ACHN (cell line): ENCODE measurements around the gene TMEM35B.
"Not testable (repeated sequence)": the region's sequence is repeated elsewhere in the genome, so short reads cannot be mapped to it uniquely, and the experiment has no call there.

Experiments used
- DNase-seq: peaks from one replicate; pipeline ENCODE4 v3.0.0-alpha.2; 2015
- in situ Hi-C: cut with HindIII; loops from 2 replicates; pipeline ENCODE4 v1.10.0; 2017; ENCODE audit warnings: low sequenced_read_pairs, low pct_ligation_motif_present, low pct_unique_long_range_greater_than_20kb

Gene TMEM35B

GRCh38 chr1:34977858-34978257 lies 7.3 kb downstream of the TMEM35B start:
- DNase-seq = no peak
- in situ Hi-C loops = no loop called here

- DNase-seq = no peak
- in situ Hi-C loops = no loop called here
Measured at GRCh38 chr1:34977210-34977471, 8.0 kb downstream of the TMEM35B start.

GRCh38 chr1:34976384-34977209 lies 8.6 kb downstream of the TMEM35B start:
- in situ Hi-C loops = no loop called here

DNA sequence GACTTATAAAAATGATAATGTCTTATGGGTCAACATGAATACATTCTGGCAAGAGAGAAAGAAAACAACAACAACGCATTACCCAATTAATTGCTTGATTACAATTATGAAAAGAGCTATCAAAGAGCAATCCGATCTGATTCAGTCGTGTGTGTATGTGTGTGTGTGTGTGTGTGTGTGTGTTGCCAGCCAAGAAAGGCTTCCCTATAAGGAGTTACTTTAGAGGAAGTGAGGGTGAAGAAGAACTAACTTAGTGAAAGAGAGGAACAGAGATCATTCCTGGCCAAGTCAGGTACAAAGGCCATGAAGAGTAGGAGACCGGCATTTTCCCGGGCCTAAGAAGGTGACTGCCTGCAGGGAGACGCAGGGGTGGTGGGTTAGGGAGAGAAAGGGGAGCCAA lies 9.4 kb downstream of the TMEM35B start:
- no peak for DNase-seq
- in situ Hi-C loops = no loop called here

More at GRCh38 chr1:34976384-34977209, 8.6 kb downstream of the TMEM35B start:
- no peak for DNase-seq

DNA sequence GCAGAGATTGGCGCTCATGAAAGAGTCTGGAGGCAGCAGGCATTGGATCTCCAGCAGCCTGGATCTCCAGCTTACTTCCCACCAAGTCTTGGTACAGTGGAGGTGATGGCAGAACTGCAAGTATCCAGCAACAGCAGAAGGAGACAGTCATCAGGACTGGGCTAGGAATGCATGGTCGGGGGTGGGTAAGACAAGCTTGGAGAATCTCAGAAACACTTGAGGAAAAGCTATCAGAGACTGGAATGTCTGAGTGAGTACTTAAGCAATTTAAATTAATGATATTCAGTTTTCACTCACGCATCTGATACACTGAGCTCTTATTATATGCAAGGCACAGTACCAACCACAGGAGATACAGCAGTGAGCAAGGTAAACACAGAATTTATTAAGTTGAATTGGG lies 9.8 kb downstream of the TMEM35B start:
- in situ Hi-C loops = no loop called here
- no peak for DNase-seq

DNA sequence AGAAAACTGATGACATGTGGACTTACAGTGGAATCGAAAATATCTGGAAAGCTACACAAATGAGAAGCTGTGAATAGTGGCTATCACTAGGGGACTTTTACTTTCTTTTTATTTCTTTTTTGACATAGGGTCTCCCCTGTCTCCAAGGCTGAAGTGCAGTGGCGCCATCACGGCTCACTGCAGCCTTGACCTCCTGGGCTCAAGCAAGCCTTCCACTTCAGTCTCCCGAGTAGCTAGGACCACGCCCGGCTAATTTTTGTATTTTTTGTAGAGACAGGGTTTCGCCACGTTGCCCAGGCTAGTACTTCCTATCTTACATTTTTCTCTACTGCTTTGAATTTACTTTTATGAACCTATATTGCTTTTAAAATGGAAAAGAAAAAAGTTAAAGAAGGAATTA lies 10.5 kb downstream of the TMEM35B start:
- in situ Hi-C loops = no loop called here
- DNase-seq = no peak

DNA sequence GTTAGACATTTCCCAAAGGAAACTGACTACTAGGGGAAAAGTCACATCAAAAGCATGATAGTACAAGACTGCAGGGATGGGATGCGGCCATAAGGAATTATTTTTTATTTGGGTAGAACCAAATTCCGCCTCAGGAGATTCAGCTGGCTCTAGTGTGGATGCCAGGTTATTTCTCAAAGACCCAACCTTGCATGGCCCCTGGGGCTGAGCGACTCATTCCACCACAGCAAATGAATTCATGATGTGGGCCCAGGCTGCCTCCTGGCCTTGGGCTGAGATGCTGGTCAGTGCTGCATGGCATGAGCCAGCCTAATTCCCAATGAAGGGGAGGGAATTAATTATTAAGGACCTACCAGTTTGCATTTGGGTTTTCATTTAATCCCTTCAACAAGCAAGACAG lies 11.8 kb downstream of the TMEM35B start:
- in situ Hi-C loops = no loop called here
- DNase-seq = no peak

GRCh38 chr1:34970829-34971228 lies 14.3 kb downstream of the TMEM35B start:
- in situ Hi-C loops = no loop called here
- no peak for DNase-seq

GRCh38 chr1:34970220-34970735 lies 14.9 kb downstream of the TMEM35B start:
- in situ Hi-C loops = no loop called here
- no peak for DNase-seq

- DNase-seq, in situ Hi-C loops: not testable (repeated sequence)
Measured at GRCh38 chr1:34968297-34968696, 16.9 kb downstream of the TMEM35B start.

- DNase-seq, in situ Hi-C loops: not testable (repeated sequence)
Measured at GRCh38 chr1:34967672-34968071, 17.5 kb downstream of the TMEM35B start.

- DNase-seq = no peak
- in situ Hi-C loops = no loop called here
Measured at GRCh38 chr1:34965597-34965996, 19.6 kb downstream of the TMEM35B start.

GRCh38 chr1:34950428-34950827 lies 34.7 kb downstream of the TMEM35B start:
- DNase-seq = no peak
- in situ Hi-C loops = no loop called here

DNA sequence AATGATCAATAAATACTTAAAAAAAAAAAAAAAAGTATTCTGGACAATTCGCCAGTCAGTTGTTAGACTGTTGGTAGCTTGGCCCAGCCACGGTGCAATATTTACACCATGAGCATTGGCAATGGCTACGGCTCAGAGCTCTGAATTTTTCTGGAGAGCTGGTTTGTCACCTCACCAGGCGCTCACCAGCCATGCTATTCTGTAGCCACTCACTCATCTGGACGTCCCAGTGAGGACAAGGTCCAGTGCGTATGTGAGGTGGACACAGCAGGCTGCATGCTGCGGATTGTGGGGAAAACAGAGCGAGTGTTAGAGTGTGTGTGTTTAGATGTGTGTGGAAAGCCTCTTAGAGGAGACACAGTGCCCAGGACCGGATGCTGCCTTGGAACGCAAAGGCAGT lies 36.4 kb downstream of the TMEM35B start:
- in situ Hi-C loops, DNase-seq: not testable (repeated sequence)

- DNase-seq, in situ Hi-C loops: not testable (repeated sequence)
Measured at GRCh38 chr1:34947641-34948314, 37.4 kb downstream of the TMEM35B start.

GRCh38 chr1:34946211-34946610 lies 38.9 kb downstream of the TMEM35B start:
- DNase-seq = no peak
- in situ Hi-C loops = no loop called here

DNA sequence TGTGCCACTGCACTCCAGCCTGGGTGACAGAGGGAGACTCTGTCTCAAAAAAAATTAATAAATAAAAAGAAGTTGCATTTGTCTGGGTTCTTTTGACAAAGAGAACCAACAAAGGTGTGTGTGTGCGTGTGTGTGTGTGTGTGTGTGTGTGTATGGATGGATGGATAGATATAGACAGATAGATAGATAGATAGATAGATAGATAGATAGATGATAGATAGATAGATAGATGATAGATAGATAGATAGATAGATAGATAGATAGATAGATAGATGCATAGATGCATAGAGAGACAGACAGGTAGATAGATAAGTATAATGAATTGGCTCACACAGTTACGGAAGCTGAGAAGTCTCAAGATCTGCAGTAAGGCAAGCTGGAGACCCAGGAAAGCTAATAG lies 43.3 kb downstream of the TMEM35B start:
- DNase-seq, in situ Hi-C loops: not testable (repeated sequence)
